HCEC 1CT (cell line): Measurements from ENCODE around the gene BASP1.
A peak's percentile ranks its signal among the peaks of the same experiment; 100 is the strongest.
"Not testable (repeated sequence)": the region's sequence is repeated elsewhere in the genome, so short reads cannot be mapped to it uniquely, and the experiment has no call there.

ENCODE experiments used
- DNase-seq: peaks from one replicate; pipeline ENCODE4 v3.0.0-alpha.2; 2017

BASP1 gene

DNA sequence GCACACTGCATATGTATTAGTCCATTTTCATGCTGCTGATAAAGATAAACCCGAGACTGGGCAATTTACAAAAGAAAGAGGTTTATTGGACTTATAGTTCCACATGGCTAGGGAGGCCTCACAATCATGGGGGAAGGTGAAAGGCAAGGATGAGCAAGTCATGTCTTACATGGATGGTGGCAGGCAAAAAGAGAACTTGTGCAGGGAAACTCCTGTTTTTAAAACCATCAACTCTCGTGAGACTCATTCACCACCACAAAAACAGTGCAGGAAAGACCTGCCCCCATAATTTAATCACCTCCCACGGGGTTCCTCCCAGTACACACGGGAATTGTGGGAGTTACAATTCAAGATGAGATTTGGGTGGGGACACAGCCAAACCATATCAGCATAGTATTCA, 41.6 kb downstream of the BASP1 start:
- not testable (repeated sequence) for DNase-seq

DNA sequence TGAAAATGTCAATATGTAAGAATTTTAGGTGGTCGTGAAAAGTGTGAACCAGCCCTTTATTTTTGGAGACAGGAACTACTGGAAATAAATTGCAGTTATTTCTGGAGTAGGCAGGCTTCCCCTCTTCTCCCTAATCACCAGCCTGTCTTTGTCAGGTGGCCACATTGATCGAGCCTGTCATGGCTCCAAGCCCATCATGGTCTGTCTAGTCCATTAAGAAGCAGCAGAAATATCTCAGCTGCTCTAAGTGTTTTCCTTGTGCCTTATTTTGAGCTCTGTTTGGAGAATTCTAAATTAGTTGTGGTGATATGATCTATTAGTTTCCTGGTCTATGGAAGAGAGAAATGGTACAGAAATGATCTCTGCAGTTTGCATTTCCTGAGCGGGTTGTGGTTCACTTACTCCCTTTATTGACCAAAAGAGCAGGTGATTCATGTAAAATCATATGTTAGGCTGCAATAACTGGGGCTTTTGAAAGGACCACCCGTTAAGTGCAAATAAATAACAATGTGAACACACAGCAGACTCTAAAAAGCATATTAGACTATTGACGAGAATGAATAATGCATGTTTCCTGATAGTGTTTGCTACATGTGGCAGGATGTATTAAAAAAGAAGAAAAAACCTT, 42.3 kb downstream of the BASP1 start:
- DNase-seq = no peak

DNA sequence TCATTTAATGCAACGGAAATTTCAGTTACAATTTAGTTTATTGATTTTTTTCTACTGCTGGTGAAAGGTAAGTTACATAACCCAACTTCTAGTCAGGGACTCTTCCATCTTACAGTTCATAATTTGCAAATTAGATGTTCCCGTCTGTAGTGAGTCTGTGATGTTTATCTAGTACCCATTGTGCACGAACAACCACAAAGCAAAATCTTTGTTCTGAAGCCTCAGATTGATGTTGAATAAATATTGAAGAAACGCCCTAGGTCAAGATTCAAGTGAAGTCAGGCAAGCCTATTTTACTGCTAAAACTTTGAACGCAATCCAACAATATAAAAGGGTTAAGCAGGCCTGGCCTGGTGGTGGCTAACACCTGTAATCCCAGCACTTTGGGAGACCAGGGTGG, 43.1 kb downstream of the BASP1 start:
- no peak for DNase-seq

DNA sequence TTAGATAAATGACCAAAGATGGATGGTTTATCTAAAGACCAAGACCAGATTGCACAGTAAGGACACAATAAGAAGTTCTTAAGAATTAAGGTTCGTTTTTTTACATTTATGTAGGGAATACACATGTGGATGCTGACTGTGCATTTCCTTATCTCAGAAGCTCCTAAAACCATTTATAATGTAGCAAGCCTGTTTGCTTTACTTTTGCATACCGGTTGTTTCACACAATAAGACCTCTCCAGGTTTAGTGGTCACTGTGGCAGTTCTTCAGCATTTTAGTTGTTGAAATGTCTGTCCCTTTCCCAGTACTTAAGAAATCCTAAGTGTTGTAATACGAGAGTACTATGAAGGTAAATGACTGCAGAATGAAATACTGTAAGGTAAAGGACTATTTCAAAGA, 43.6 kb downstream of the BASP1 start:
- DNase-seq = no peak

DNA sequence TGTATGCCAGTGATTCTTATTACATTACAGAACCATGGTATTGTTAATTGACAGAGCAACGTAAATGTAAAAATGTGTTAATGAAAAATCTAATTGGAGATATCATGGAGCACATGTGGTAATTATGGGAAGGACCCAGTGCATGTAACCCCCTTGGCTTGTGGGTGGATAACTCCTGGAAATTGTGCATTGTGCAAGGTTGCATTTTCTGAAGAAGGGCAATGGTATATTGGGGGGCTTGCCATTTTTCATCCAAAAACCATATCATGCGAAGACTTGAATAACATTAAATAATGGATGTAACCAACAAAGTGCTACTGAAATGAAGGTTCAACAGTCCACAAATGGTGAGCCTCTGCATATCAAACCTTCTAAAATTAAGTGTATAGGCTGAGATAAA, 47.6 kb downstream of the BASP1 start:
- no peak for DNase-seq

DNA sequence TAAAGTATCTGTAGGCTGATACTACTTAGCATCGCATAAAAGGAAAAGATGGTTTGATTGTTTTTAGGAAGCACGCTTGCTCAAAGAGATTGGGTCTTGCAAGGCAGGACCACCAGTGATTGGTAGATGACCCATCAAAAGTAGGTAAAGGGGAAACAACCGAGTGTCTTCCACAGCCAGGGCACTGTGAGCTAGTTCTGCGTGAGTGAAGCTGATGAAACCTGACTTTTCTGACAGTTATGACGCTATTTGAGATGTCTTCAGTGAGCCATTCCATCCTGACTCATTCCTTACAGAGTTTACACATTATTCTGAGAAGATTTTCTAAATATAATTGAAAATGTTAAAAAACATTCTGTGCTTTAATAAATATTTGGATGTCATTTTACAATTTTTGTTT, 49.7 kb downstream of the BASP1 start:
- peak; percentile 7 for DNase-seq

DNA sequence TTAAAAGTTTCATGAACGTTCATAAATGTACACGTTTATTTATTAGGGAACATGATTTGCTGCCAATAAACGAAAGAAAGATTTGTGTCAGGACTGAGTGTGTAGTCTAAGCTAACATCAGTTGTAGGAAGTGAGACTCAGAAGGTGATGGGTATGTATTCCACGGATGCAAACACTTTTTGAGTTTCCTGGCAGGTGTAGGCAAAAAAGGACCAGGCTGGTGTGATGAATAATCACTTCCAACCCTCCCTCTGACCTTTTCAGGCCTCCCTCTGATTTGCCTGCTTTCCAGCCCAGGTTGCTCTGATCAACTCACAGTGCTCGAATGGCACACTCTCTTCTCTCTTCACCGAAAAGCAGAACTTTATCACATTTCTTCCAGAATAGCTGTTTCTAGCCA, 51.8 kb downstream of the BASP1 start:
- no peak for DNase-seq

DNA sequence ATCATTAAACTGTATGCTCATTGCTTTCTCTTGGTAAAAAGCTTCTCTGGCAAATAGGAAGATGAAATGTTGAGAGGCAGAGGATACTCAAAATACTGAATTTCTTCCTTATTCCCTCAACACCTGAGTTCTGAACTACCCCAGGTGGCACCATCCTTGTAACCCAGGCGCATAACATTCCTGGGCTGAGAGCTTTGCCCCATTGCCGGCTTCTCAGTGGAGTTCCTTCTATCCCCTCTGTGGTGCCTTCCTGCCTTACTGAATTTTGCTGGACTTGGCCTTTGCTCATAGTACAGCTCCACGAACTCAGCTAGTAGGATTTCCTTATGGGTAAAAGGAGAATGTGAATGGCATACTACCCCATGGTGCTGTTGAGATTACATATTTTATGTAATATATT, 54.7 kb downstream of the BASP1 start:
- no peak for DNase-seq

DNA sequence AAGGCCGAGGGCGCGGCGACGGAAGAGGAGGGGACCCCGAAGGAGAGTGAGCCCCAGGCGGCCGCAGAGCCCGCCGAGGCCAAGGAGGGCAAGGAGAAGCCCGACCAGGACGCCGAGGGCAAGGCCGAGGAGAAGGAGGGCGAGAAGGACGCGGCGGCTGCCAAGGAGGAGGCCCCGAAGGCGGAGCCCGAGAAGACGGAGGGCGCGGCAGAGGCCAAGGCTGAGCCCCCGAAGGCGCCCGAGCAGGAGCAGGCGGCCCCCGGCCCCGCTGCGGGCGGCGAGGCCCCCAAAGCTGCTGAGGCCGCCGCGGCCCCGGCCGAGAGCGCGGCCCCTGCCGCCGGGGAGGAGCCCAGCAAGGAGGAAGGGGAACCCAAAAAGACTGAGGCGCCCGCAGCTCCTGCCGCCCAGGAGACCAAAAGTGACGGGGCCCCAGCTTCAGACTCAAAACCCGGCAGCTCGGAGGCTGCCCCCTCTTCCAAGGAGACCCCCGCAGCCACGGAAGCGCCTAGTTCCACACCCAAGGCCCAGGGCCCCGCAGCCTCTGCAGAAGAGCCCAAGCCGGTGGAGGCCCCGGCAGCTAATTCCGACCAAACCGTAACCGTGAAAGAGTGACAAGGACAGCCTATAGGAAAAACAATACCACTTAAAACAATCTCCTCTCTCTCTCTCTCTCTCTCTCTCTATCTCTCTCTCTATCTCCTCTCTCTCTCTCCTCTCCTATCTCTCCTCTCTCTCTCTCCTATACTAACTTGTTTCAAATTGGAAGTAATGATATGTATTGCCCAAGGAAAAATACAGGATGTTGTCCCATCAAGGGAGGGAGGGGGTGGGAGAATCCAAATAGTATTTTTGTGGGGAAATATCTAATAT, 58.1 kb downstream of the BASP1 start:
- no peak for DNase-seq

DNA sequence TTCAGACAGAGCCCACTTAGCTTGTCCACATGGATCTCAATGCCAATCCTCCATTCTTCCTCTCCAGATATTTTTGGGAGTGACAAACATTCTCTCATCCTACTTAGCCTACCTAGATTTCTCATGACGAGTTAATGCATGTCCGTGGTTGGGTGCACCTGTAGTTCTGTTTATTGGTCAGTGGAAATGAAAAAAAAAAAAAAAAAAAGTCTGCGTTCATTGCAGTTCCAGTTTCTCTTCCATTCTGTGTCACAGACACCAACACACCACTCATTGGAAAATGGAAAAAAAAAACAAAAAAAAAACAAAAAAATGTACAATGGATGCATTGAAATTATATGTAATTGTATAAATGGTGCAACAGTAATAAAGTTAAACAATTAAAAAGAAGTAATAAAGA, 59.0 kb downstream of the BASP1 start:
- no peak for DNase-seq

DNA sequence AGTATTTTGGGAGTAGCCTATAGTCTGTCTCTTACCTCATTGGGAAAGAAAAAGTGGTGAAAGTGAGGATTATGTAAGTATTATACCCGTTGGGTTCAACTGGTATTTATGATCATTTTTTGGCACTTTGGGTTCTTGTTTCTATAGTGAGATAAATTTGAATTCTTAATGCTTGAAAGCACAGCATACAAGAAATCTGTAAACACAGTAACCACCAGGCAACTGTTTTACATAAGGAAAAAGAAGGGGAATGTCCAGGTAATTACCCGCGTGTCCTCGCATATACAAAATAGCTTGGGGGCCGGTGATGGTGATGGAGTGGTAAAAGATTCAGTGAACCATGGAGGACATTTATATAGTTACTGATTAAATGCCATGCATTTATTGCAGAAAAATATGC, 60.5 kb downstream of the BASP1 start:
- DNase-seq = no peak

DNA sequence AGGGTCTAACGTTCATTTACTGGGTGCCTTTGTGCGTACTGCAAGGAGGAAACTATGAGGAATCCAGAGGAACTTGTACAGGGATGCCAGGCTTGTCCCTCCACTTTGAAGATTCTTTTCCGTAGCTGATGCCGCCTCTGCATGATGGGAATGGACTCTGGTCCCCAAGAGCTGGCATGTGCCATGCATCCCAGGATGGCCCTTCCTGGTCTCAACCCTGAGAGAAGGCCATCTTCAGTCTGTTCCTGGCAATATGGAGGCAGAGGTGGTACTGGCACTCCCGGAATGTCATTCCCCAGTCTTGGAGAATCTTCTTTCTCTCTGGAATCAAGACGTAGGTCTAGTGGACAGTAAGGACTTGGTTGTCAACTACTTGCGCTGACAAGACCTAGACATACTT, 61.5 kb downstream of the BASP1 start:
- DNase-seq = no peak

DNA sequence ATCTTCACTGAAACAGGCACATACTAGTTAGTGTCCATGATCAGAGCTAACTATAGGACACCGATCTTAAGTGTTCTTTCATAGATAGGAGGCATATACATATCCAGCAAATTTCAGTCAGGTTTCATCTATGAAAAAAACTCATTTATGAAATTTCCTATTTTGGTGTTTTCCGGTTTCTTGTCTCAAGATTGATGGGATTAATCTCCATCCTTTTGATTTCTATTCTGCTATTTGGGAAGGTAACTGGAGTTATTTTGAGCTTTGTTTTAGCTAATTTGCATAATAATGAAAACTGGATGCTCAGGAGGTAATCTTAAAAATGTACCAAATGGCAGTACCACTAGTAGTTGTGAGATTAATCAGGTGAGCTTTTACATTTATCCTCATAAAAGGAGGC, 62.1 kb downstream of the BASP1 start:
- no peak for DNase-seq

DNA sequence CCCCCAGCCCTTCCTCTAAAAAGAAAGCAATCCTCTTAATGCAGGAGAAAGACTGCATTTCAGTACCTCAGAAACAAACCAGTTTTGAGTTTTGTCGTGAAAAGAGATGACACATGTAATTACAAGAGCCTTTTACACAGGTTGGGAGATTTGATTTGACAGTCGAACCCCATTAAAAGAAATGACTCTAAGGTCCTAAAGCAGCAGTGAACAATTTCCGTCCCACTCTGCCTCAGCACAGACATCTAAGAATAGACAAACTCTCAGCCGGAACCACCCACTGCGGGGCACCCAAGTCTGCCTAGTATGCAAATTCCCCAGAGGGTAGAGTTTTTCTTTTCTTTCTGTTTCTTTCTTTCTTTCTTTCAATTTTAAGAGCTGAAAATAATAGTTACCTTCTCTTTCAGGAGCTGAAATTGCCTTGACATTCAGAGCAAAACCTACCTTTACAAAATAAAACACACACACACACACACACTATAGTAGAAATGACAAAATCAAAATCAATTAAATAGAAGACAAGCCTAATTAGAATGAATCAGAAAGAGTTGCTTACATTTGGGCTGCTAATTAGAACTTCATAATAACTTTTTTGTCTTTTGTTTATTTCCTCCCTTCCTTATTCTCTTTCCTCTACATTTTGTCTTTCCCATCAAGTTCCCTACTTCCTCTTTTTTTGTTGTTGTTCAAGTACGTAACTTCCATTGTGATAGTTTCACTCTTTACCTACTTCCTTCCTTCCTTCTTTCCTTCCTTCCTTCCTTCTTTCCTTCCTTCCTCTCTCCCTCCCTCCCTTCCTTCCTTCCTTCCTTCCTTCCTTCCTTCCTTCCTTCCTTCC, 65.1 kb downstream of the BASP1 start:
- DNase-seq = no peak

DNA sequence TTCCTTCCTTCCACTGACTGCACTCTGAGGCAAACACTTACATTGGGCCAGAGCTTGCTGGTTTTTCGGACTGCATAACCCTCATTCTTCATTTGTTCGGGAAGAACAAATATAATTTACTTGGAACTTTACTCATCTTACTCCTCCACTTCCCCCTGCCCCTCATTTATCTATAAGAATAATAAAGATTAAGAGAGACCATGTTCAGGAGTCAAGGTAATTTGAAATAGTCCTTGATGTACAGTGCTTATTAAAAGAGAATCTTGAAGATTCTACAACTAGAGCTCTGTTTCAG, 65.6 kb downstream of the BASP1 start:
- no peak for DNase-seq

DNA sequence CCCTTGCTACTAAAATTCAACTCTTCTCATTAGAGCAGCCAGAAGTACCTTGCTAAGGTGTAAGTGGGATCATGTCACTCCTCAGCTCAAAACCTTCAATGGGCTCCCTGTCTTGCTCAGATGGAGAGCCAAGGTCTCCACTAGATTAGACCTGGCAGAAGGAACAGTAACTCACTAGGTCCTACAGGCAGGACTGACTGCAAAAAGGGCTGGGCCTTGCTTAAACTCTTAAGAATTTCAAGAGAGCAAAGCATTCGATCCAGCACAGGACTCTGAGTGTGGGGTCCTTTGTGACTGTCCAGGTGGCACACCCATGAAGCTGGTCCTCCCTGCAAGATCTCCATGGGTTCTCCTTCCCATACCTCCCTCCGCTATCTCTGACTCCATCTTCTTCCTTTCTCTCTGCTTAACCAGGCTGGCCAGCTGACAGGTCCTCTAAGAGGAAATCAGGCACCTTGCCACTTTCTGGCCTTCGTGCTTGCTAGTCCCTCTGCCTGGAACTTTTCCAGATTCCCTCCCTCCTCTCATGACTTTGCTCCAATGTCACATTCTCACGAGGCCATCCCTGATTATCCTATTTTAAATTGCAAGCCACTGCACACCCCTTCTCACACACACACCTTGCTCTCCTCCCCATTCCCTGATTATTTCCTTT, 70.2 kb downstream of the BASP1 start:
- DNase-seq = no peak

DNA sequence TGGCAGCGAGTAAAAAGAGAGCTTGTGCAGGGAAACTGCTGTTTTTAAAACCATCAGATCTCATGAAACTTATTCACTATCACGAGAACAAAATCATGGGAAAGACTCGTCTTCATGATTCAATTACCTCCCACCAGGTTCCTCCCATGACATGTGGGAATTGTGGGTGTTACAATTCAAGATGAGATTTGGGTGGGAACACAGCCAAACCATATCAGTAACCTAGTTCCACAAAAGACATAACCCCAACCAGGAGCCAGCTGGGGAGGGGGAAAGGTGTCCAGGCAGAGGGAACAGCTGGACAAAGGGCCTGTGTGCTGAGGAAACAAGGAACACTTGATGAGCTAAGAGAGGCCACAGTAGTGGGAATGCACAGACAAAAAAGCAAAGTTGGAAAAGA, 71.1 kb downstream of the BASP1 start:
- DNase-seq = no peak

DNA sequence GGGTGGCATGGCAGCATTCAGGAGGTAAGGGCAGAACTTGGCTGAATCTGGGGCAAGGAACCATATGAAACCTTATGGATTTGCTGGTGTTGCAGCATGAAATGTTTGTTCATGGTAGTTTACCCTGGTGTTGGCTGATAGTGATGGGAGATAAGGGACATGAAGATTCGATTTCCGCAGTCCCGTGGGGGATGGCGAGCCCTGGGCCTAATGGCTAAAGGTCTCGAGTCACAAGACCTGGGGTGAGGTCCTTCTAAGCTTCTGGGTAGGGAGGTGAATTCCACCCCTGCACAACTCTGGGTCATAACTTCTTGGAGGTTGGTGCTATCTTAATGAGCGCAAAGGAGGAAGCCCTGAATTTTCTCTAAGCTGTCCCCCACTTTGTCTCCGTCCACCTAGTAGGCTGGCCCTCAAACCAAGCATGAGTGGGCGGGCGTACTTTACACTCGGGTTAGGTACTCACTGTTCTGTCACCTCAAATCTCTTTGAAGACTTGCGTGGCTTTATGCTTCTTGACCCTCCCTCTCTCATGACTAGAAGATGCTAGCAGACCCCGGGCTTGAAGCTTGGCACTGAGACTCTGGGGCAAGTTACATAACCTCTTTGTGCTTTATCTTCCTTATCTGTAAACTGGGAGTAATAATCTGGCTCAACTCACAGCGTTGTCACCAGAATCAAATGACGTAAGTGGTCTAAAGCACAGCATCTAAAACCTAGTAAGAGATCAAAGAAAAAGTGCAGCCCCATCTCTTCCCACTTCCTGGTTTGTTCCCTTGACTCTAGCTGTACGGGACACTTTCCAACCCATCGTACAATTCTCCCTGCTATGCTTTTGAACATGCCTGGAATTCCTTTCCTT, 72.5 kb downstream of the BASP1 start:
- no peak for DNase-seq

DNA sequence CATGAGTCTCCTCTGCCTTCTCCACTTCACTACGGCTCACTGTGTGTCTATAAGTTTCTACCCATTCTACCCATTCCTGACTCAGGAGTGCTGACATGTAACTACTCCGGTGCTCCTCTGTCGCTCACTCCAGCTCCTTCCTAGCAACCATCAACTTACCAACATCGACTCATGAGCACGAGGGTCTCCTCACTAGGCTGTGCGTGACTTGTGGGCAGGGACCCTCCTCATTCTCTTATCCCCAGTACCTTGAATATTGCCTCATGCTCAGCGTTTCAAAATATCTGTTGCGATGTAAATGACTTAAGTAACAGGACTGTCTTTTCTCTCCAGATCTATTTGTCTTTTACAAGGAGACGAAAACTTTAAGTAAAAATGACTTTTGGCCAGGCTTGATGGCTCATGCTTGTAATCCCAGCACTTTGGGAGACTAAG, 73.1 kb downstream of the BASP1 start:
- no peak for DNase-seq

DNA sequence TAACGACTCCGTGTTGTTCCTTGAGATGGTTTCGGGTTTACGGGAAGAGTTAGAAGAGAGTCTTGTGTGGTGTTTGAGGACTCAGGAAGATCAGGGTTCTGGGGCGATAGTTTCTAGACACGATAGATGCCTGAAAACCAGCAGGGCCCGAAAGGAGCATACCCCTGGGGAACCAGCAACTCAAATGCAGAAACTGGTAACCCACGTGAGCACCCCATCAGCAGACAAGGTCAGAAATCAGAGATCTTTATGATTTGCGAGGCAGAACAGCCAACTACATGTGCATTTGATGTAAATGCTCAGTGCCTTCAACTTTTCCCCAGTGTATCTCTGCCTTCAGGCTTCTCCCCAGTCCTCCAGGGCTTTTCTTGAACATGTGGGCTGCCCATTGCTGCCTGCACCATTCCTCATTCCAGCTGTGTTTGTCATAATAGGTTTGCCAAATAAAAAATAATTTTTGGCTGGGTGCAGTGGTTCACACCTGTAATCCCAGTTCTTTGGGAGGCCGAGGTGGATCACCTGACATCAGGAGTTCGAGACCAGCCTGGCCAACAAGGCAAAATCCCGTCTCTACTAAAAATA, 75.1 kb downstream of the BASP1 start:
- no peak for DNase-seq

DNA sequence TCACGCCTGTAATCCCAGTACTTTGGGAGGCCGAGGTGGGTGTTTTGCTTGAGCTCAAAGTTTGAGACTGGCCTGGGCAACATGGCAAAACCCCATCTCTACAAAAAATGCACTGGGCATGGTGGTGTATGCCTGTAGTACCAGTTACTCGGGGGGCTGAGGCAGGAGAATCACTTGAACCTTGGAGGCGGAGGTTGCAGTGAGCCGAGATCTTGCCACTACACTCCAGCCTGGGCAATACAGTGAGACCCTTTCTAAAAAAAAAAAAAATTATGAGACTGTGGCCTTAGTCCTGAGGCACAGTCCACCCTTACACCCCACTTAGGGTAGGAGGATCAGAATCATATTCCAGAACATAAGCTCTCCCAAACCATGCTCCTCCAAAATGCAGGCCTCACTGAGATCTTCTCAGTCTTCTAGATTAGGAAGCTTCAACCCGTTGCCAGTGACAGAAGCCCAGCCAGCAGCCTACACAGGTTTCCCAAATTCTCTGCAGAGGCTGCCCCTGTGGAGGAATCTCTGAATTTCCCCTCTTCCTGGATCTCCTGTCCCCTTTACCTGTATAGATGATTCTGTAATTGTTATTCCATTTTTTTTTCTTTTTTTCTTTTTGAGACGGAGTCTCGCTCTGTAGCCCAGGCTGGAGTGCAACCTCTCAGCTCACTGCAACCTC, 77.3 kb downstream of the BASP1 start:
- DNase-seq = no peak
